Measurements from ENCODE around the gene OR5B12. TPM values are rescaled to one million over a fixed set of nuclear protein-coding genes. Genes with fewer than 3 reads are reported as not detected.

Gene OR5B12
- total RNA-seq = not detected in 2 replicates

GRCh38 chr11:58442136-58442535 is at the start of gene OR5B12:
TSS of gene OR5B12 (minus strand) at chr11:58442236. CDS start at chr11:58440151, 2,085 bp downstream.

GRCh38 chr11:58428021-58428420 is 14.0 kb downstream of the OR5B12 start, which contains the start of gene OR5B2:
TSS of gene OR5B2 (minus strand) at chr11:58428121. CDS start at chr11:58423261, 4,860 bp downstream.

GRCh38 chr11:58406774-58407173 is 35.3 kb downstream of the OR5B12 start, which contains the start of gene OR5B3:
TSS of gene OR5B3 (minus strand) at chr11:58406874. CDS start at chr11:58403409, 3,465 bp downstream.

Other genes starting within 250 kb of the OR5B12 start
- gene OR1S2, start 238.1 kb downstream of the OR5B12 start, total RNA-seq = not detected in 2 replicates
- gene OR1S1, start 229.5 kb downstream of the OR5B12 start, total RNA-seq = not detected in 2 replicates
- gene OR10Q1, start 213.3 kb downstream of the OR5B12 start, total RNA-seq = not detected in 2 replicates
- not detected in 2 replicates for gene OR10W1, start 174.0 kb downstream of the OR5B12 start, total RNA-seq
- not detected in 2 replicates for gene OR5B17, start 83.2 kb downstream of the OR5B12 start, total RNA-seq
- gene OR5B3, start 35.4 kb downstream of the OR5B12 start, total RNA-seq = not detected in 2 replicates
- gene OR5B2, start 14.1 kb downstream of the OR5B12 start, total RNA-seq = not detected in 2 replicates
- gene OR5B21, start 65.9 kb upstream of the OR5B12 start, total RNA-seq = not detected in 2 replicates
- gene LPXN, start 133.6 kb upstream of the OR5B12 start, total RNA-seq = 2.9 and 11.4 TPM in 2 replicates
- gene ZFP91, start 136.8 kb upstream of the OR5B12 start, total RNA-seq = 36.1 and 53.5 TPM in 2 replicates
- gene CNTF, start 180.4 kb upstream of the OR5B12 start, total RNA-seq = 0.97 and 1.8 TPM in 2 replicates